ENCODE results near the gene CNDP1. TPM values are rescaled to one million over a fixed set of nuclear protein-coding genes. Genes with fewer than 3 reads are reported as not detected.

The CNDP1 gene
- total RNA-seq, 2 experiments from 2014 or later = 0.25 to 0.39 TPM

- intact Hi-C loops (cut with DNase I, micrococcal nuclease) = loop anchor here (2.0 to 10.0 kb wide), 8 partner anchors 273 to 1730 kb away; partner anchors contain the start of gene PTGR3 (in 1 of the 2)
Observed at GRCh38 chr18:74622072-74622471, 87.8 kb downstream of the CNDP1 start.

DNA sequence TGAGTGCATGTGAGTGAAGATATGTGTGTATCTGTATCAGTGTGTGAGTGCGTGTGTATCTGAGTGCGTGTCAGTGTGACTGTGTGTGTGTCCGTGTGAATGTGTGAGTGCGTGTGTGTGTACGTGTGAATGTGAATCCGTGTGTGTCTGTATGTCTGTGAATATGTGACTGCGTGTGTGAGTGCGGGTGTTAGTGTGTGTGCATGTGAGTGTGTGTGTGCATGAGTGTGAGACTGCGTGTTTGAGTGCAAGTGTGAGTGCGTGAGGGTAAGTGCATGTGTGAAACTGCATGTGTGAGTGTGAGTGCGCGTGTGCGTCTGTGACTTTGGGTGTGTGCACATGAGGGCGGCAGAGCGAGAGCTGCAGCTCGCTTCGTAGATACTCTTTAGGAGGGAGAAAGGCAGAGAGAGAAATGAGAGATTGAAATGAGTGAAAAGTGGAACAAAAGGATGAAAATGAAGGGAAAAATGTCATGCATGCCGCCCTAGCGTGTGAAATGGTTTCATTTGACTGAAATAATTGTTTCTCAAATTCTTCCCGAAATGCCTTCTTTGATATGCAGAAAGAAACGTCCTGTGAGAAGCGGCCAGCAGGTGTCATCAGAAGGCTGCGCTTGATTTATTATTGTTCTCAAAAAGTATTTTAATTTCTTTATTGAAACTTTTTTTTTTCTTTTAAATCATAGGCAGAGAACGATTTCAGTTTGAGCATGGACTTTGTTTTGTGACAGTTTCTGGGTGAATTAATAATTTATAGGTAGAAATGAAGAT, 88.9 kb downstream of the CNDP1 start:
- intact Hi-C loops (cut with DNase I, micrococcal nuclease) = loop anchor here (1.0 to 10.0 kb wide), 11 partner anchors 8 to 1729 kb away; partner anchors contain the start of gene PTGR3 (in 1 of the 2)
- peaks cover 20% of the 10 kb centered on the region for H3K4me1 Mint-ChIP-seq (ENCODE audit: low read depth)
- Histone ChIP-seq H3K36me3 (ENCODE audit: insufficient read depth, low read length) (no peaks in the 10 kb centered on the region), H3K27ac (ENCODE audit: low read depth in 1 of 2, low read length in 2 of 2) (no peak overlapping the region), H3K9me3 (ENCODE audit: control insufficient read depth in 1 of 2, insufficient read depth in 1 of 2, low read length in 2 of 2) (no peaks in the 10 kb centered on the region), H3K4me3 (ENCODE audit: low read length) (no peak overlapping the region), H3K27me3 (ENCODE audit: control insufficient read depth in 1 of 2, insufficient read depth in 2 of 2, low read length in 2 of 2) (no peaks in the 10 kb centered on the region), H3K4me1 (ENCODE audit: insufficient read depth, low read length) (peaks cover 17% of the 10 kb centered on the region)
- TF ChIP-seq CTCF (IDR thresholded peaks at IDR 0.05) = peak; percentile 79
- no peaks in the 10 kb centered on the region for H3K27me3 Mint-ChIP-seq
- H3K9me3 Mint-ChIP-seq = no peaks in the 10 kb centered on the region
- ChIA-PET CTCF (interaction anchor here (0.7 to 1.3 kb wide), 2 partner anchors 22 to 27 kb away, joined by 3 read pairs; no protein-coding TSS in a partner anchor), POLR2A (interaction anchor here (1.0 to 1.8 kb wide), 5 partner anchors 9 to 587 kb away, joined by 3 to 7 read pairs (median 5); partner anchors contain the start of genes TSHZ1 and ZNF407)
- no peak overlapping the region for H3K4me3 Mint-ChIP-seq
- peak; percentile 39 for ATAC-seq (ENCODE audit: poor library complexity)
- no peaks in the 10 kb centered on the region for H3K36me3 Mint-ChIP-seq (ENCODE audit: low read depth)
- no peak overlapping the region for H3K27ac Mint-ChIP-seq
- peak in 12 of 14 experiments; percentile 19 to 65 (median 38) for DNase-seq

More at GRCh38 chr18:74622072-74622471, 87.8 kb downstream of the CNDP1 start:
- H3K36me3 Mint-ChIP-seq (ENCODE audit: low read depth) = no peaks in the 10 kb centered on the region
- H3K4me1 Mint-ChIP-seq (ENCODE audit: low read depth) = peaks cover 15% of the 10 kb centered on the region
- Histone ChIP-seq H3K27me3 (ENCODE audit: control insufficient read depth in 1 of 2, insufficient read depth in 2 of 2, low read length in 2 of 2) (no peaks in the 10 kb centered on the region), H3K4me1 (ENCODE audit: insufficient read depth, low read length) (peaks cover 17% of the 10 kb centered on the region), H3K36me3 (ENCODE audit: insufficient read depth, low read length) (no peaks in the 10 kb centered on the region), H3K9me3 (ENCODE audit: control insufficient read depth in 1 of 2, insufficient read depth in 1 of 2, low read length in 2 of 2) (no peaks in the 10 kb centered on the region), H3K27ac (ENCODE audit: low read depth in 1 of 2, low read length in 2 of 2) (no peak overlapping the region), H3K4me3 (ENCODE audit: low read length) (no peak overlapping the region)
- no peak for TF ChIP-seq CTCF (IDR thresholded peaks at IDR 0.05)
- ChIA-PET CTCF (no interaction called here), POLR2A (interaction anchor here (0.8 to 1.5 kb wide), 2 partner anchors 10 to 23 kb away, joined by 3 to 6 read pairs; no protein-coding TSS in a partner anchor)
- H3K27ac Mint-ChIP-seq = no peak overlapping the region
- no peak for ATAC-seq (ENCODE audit: poor library complexity)
- no peaks in the 10 kb centered on the region for H3K27me3 Mint-ChIP-seq
- no peak overlapping the region for H3K4me3 Mint-ChIP-seq
- no peak for DNase-seq
- H3K9me3 Mint-ChIP-seq = no peaks in the 10 kb centered on the region

DNA sequence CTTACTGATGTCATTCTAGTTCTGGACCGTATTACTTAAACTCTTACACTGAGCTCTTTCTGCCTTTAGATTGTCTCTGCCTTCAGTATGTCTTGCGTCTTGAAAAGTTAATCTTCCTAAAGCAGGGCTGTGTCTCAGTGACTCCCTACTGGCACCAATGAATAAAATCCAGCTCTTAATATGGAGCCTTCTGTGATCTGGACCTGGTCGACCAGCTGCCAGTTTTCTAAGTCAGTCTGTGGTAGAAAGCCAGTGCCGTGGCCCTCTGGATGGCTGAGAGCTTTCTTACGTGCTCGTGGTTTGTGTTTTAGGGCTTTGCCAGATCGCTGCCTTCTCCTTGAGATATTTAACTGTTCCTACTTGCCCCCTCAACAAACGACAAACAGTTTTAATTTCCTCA, 90.2 kb downstream of the CNDP1 start:
- Mint-ChIP-seq H3K27ac (no peak overlapping the region), H3K9me3 (no peaks in the 10 kb centered on the region), H3K4me1 (ENCODE audit: low read depth) (peaks cover 20% of the 10 kb centered on the region), H3K4me3 (no peak overlapping the region), H3K36me3 (ENCODE audit: low read depth) (no peaks in the 10 kb centered on the region), H3K27me3 (no peaks in the 10 kb centered on the region)
- CTCF ChIA-PET = no interaction called here
- POLR2A ChIA-PET = interaction anchor here (1.0 to 1.8 kb wide), 4 partner anchors 9 to 586 kb away, joined by 3 to 6 read pairs (median 4); partner anchors contain the start of genes TSHZ1 and ZNF407
- no peak for TF ChIP-seq CTCF (IDR thresholded peaks at IDR 0.05)
- Histone ChIP-seq H3K27ac (ENCODE audit: low read depth in 1 of 2, low read length in 2 of 2) (no peak overlapping the region), H3K4me1 (ENCODE audit: insufficient read depth, low read length) (peaks cover 17% of the 10 kb centered on the region), H3K4me3 (ENCODE audit: low read length) (no peak overlapping the region), H3K9me3 (ENCODE audit: control insufficient read depth in 1 of 2, insufficient read depth in 1 of 2, low read length in 2 of 2) (no peaks in the 10 kb centered on the region), H3K36me3 (ENCODE audit: insufficient read depth, low read length) (no peaks in the 10 kb centered on the region), H3K27me3 (ENCODE audit: control insufficient read depth in 1 of 2, insufficient read depth in 2 of 2, low read length in 2 of 2) (no peaks in the 10 kb centered on the region)
- intact Hi-C loops (cut with DNase I, micrococcal nuclease) = loop anchor here in 1 of 2 experiments (5.0 to 10.0 kb wide), 7 partner anchors 270 to 1728 kb away; partner anchors contain the start of gene PTGR3
- no peak for DNase-seq
- ATAC-seq (ENCODE audit: poor library complexity) = no peak
